GM18502 (cell line): Measurements from ENCODE around the gene RMI2.

ENCODE experiments used
- ATAC-seq: cut with Tn5 transposase; IDR thresholded peaks from one replicate; pipeline ENCODE4 v1.9.1; 2021; ENCODE audit warnings: mild to moderate bottlenecking; ENCODE audit not compliant: unreplicated experiment, poor library complexity

The RMI2 gene

DNA sequence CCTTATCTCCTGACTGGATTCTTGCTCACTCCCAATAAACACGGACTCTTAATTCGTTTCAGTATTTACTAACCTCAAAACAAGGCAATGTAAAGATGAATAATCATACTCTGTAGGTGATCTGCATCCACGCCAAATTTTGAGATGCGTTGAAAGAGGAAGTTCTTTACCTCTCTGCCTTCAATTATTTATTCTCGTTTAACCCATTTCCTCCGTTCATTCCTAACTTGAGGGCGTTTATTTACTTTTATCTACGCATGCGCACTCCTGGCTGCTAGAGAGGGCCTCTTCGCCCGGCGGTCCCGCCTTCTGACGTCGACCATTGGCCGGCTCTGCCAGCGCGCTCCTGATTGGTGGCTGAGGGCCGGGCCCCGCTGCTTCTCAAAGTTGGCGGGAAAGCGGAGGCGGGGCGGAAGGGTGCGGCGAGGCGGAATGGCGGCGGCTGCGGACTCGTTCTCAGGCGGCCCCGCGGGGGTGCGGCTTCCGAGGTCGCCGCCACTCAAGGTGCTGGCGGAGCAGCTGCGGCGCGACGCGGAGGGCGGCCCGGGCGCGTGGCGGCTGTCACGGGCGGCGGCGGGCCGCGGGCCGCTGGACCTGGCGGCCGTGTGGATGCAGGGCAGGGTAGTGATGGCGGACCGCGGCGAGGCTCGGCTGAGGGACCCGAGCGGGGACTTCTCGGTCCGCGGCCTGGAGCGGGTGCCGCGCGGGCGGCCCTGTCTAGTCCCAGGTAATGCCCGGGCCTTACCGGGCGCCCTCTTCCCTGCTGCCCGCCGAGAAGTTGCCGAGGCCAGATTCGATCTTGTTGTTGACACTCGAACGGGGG, at the start of gene RMI2:
Gene RMI2, plus strand, starts transcription at position 420 of the 823 bp plus-strand sequence. Its CDS starts 13 bp downstream, at position 433.
- ATAC-seq: peak; percentile 98

DNA sequence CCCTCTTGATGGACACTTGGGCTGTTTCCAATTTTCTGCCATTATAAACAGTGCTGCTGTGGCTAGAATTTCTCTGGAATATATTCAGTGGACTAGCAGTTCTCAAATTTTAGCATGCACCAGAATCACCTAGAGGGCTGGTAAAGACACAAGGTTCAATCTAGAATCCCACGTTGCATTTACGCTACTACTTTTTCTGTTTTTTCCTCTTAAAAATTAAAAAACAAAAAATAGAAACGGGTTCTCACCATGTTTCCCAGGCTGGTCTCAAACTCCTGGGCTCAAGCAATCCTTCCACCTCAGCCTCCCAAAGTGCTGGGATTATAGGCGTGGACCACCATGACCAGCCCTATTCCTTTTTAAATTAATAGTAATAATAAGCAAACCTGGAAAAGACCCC, 49.6 kb upstream of the RMI2 start:
- ATAC-seq: no peak

- no peak for ATAC-seq
Observed at GRCh38 chr16:11296351-11296705, 48.9 kb upstream of the RMI2 start.

DNA sequence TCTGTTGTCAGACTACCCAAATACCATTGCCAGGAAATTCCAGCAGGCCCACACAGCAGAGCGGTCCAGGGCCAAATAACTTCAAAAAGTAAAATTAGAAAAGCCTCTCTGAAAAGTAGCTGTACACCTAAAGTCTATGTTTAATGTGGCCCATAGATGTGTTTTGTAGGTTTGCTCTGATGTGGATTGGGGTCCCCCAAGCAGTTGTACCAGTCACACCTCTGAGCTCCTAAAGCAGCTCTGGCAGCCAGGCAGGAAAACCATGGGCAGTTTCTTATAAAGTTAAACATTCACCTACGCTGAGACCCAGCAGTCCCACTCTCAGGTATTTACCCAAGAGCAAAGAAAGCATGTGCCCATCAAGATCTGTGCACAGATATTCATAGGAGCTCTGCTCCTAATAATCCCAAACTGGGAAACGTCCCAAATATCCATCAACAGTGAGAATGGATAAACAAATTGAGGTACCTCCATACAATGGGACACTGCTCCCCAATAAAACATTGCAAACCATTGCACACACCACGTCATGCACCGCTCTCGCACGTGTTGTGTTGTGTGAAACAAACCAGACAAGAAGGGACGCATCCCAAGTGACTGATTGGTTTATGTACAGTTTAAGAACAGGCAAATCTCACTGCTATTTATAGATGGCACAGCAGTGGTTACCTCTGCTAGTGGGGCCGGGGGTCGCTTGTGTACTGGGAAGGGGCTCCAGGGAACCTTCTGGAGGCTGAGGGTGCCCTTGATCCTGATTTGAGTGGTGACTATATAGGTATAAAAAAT, 48.4 kb upstream of the RMI2 start:
- peak; percentile 20 for ATAC-seq

DNA sequence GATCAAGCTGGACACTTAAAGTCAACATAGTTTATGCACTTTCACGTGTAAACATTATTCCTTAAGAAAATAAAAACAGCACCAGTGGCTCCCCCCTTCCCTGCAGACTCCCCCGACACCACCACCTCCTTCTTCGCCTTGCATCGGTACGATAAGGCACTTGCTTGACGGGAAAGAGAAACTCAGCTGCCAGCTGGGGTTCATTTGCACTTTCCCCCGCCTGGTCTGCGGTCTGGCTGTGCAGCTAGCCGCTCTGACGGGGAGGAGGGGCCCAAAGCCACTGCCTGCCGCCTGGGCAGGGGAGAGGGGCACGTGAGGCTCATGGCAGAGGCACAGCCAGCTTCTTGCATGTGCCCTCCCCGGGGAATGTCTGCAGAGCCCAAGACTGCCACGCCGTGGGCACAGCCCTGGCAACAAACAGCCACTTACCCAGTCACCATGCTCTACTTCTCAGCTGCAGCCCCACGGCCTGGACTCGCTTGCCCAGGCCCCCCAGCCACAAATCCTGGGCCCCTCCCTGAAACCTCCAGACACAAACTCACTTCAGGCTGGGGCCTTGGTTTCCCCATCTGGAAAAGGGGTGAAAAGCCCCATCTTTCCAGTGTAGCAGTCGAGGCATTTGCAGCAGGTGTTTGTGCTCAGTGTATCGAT, 47.6 kb upstream of the RMI2 start:
- peak; percentile 75 for ATAC-seq

- ATAC-seq: no peak
Observed at GRCh38 chr16:11298143-11298900, 46.9 kb upstream of the RMI2 start.

- ATAC-seq: peak; percentile 39
Observed at GRCh38 chr16:11298950-11299547, 46.2 kb upstream of the RMI2 start.

- ATAC-seq: no peak
Observed at GRCh38 chr16:11299865-11300559, 45.2 kb upstream of the RMI2 start.

DNA sequence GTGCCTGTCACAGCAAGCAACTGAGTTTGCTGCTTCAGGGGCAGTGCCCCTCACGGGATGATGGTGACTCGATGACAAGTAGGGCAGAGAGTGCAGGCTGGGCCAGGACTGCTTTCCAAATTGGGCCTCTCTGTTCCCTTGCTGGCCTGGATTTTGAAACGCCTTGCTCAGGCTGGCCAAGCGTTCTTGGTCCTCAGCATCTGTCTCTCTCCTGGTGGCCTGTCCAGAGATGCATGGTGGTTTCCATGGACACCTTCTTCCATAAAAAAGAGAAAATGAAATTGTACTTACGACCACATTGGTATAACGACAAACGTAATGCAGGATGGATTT, 44.7 kb upstream of the RMI2 start:
- ATAC-seq: no peak

- no peak for ATAC-seq
Observed at GRCh38 chr16:11301645-11302501, 43.4 kb upstream of the RMI2 start.

DNA sequence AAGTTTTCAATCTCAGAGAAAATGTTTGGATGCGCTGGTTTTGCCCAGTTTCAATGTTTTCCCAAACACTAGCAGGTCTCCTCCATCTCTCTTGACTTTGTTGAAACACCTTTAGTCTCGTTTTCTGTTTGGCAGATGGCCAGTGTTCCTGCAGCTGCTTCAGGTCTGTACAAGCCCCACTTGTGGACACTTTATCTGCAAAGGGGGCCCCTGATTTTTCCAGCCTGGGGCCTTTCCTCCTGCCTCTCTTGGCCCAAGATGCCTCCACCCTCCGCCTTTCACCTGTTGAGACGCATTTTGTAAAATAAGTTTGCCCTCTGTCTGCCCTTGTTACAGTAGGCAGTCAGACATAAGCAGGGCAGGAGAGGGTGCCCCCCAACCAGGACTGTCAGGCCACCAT, 42.3 kb upstream of the RMI2 start:
- no peak for ATAC-seq

DNA sequence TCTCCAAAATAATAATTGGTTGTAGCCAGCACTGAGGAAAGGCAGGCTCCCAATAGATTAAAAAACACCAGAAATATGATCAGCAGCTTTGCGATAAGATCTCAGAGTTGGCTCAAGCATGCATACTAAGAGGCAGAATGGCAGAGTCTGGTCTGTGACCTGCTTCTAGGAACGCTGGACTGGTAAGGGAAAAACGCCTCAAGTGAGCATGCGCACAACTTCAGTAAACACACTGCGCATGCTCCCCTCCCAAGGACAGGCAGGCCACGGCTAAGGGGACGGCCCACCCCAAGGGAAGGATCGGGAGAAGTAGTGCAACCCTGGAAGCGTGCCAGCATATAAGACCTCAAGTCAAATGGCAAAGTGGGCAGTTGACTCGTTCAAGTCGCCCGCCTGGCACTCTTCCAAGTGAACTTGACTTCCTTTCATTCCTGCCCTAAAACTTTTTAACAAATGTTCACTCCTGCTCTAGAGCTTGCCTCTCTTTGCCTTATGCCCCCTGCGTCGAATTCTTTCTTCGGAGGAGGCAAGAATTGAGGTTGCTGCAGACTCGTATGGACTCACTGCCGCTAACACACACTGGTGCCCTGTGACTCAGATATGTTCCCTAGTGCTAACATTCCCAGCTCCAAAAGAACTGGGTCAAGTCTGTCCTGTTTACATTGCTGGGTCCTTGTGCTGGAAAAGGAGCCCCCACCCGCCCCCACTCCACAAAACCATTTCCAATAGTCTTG, 41.7 kb upstream of the RMI2 start:
- ATAC-seq: no peak

DNA sequence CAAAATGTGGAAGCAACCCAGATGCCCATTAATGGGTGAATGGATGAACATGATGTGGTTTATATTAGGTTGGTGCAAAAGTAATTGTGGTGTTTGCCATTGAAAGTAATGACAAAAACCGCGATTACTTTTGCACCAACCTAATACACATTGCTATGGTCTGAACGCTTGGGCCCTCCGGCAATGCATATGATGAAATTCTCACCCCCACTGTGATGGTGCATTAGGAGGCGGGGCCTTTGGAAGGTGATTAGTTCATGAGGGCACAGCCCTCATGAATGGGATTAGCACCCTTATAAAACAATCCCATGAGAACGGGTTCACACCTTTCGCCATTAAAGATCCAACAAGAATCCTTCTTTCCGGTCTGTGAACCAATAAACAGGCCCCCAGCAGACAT, 38.9 kb upstream of the RMI2 start:
- no peak for ATAC-seq

DNA sequence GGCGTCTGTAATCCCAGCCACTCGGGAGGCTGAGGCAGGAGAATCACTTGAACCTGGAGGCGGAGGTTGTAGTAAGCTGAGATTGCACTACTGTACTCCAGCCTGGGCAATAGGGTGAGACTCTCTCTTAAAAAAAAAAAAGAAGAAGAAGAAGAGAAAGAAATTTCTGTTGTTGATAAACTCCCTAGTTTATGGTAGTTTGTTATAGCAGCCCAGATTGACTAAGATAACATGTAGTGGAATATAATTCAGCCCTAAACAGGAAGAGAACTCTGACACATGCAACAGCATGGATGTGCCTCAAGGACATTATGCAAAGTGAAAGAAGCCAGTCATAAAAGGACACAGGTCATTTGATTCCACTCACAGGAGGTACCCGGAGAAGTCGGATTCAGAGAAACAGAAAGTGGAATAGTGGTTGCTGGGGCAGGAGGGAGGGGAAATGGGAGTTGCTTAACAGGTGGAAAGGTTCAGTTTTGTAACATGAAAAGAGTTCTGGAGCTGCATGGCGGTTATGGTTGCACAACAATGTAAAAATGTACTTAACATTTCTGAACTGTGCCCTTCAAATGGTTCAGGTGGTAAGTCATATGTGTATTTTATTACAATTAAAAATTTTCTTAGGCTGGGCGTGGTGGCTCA, 38.1 kb upstream of the RMI2 start:
- ATAC-seq: no peak

DNA sequence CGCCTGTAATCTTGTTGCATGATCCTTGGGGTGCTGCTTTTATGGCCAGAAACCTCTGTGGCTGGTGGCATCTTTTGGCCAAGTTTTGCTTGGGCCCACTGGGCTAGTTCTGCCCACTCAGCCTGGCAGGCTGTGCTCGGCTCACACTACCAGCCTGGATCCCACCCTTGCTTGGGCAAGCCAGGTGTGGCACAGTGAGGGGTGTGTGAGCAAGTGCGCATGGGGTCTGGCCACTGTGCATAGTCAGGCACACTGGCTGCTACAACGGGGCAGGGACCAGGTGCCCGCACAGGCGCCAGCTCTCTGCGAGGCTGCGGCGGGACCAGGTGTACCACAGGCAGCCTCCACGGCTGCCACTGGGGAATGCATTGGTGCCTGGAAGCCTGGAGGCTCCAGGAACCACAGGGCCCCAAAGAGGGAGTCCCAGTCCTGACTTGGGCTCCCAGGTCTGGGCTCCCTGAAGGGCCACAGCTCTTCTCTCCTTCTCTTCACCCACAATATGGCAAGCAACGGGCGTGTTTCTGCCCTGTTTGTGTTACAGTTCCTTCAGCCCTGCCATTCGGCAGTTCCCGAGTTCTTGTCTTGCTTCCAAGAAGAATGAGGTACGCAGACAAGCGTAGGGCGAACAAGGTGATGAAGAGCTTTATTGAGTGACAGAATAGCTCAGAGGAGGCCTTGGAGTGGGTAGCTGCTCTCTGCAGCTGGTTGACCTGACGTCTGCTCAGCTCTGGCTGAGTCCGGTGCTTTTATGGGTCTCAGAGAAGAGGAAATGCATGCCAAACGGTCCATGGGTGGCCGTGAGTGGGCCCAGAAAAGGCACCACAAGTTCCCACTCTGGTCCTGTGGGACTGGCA, 37.4 kb upstream of the RMI2 start:
- no peak for ATAC-seq

- ATAC-seq: no peak
Observed at GRCh38 chr16:11308493-11309283, 36.6 kb upstream of the RMI2 start.
